SK-N-SH treated with all-trans-retinoic acid at 6 μM for 48 hours (cell line): Measurements from ENCODE around the gene PROC.

Experiments
- ATAC-seq: fragments of 200-7000 bp; cut with Tn5 transposase; 3 replicates; pipeline ENCODE4 v1.9.1; 2020; ENCODE audit warnings: mild to moderate bottlenecking, moderate library complexity
- ARNTL ChIP-seq: fragments of 450-650 bp; formaldehyde crosslinking; IDR thresholded peaks from 2 replicates; pipeline ENCODE4 v1.5.0; 2020; ENCODE audit warnings: low read depth, mild to moderate bottlenecking, moderate library complexity, borderline replicate concordance
- BACH2 ChIP-seq: fragments of 250-450 bp; sonication (Bioruptor Pico); IDR thresholded peaks from 2 replicates; pipeline ENCODE4 v1.9.0; 2021; ENCODE audit warnings: mild to moderate bottlenecking, borderline replicate concordance
- CSDC2 ChIP-seq: fragments of 250-450 bp; sonication (Bioruptor Pico); IDR thresholded peaks from 2 replicates; pipeline ENCODE4 v1.5.0; 2020; ENCODE audit warnings: mild to moderate bottlenecking, moderate library complexity
- ESRRG ChIP-seq: fragments of 250-450 bp; sonication (Bioruptor Pico); IDR thresholded peaks from 2 replicates; pipeline ENCODE4 v1.6.1; 2021; ENCODE audit warnings: mild to moderate bottlenecking
- GLIS3 ChIP-seq: fragments of 250-450 bp; sonication (Bioruptor Pico); IDR thresholded peaks from 2 replicates; pipeline ENCODE4 v1.5.0; 2020; ENCODE audit warnings: mild to moderate bottlenecking, moderate library complexity
- ISL1 ChIP-seq: fragments of 250-450 bp; sonication (Bioruptor Pico); IDR thresholded peaks from 2 replicates; pipeline ENCODE4 v2.1.2; 2022; ENCODE audit warnings: mild to moderate bottlenecking, moderate library complexity
- PPARA ChIP-seq: fragments of 250-450 bp; sonication (Bioruptor Pico); IDR thresholded peaks from 2 replicates; pipeline ENCODE4 v1.5.0; 2020; ENCODE audit warnings: mild to moderate bottlenecking, borderline replicate concordance
- TOX ChIP-seq: fragments of 250-450 bp; sonication (Bioruptor Pico); IDR thresholded peaks from 2 replicates; pipeline ENCODE4 v1.8.0; 2021; ENCODE audit warnings: mild to moderate bottlenecking, moderate library complexity, borderline replicate concordance
- ZC3H10 ChIP-seq: fragments of 250-450 bp; sonication (Bioruptor Pico); IDR thresholded peaks from 2 replicates; pipeline ENCODE4 v1.5.1; 2021; ENCODE audit warnings: mild to moderate bottlenecking, moderate library complexity
- ZNF565 ChIP-seq: fragments of 450-650 bp; formaldehyde crosslinking; conservative IDR thresholded peaks from 2 replicates; pipeline ENCODE4 v1.5.0; 2020; ENCODE audit warnings: low read depth, mild to moderate bottlenecking, moderate library complexity
- ZNF70 ChIP-seq: fragments of 450-650 bp; formaldehyde crosslinking; IDR thresholded peaks from 2 replicates; pipeline ENCODE4 v1.5.0; 2020; ENCODE audit warnings: mild to moderate bottlenecking, moderate library complexity
- ZNF8 ChIP-seq: fragments of 450-650 bp; formaldehyde crosslinking; IDR thresholded peaks from 2 replicates; pipeline ENCODE4 v1.5.0; 2020; ENCODE audit warnings: mild to moderate bottlenecking, moderate library complexity
- TF ChIP-seq, protein P1 (sequence below): fragments of 250-450 bp; sonication (Bioruptor Pico); IDR thresholded peaks from 2 replicates; pipeline ENCODE4 v1.5.0; 2020; ENCODE audit warnings: mild to moderate bottlenecking, moderate library complexity
- TF ChIP-seq, protein P2 (sequence below): fragments of 250-450 bp; sonication (Bioruptor Pico); IDR thresholded peaks from 2 replicates; pipeline ENCODE4 v1.8.0; 2021; ENCODE audit warnings: low read depth, mild to moderate bottlenecking, moderate library complexity, borderline replicate concordance
- TF ChIP-seq, protein P3 (sequence below): fragments of 250-450 bp; sonication (Bioruptor Pico); IDR thresholded peaks from 2 replicates; pipeline ENCODE4 v1.5.1; 2021; ENCODE audit warnings: mild to moderate bottlenecking, moderate library complexity
- TF ChIP-seq, protein P4 (sequence below): fragments of 250-450 bp; sonication (Bioruptor Pico); IDR thresholded peaks from 2 replicates; pipeline ENCODE4 v1.8.0; 2020; ENCODE audit warnings: mild to moderate bottlenecking, moderate library complexity, borderline replicate concordance

Gene PROC

DNA sequence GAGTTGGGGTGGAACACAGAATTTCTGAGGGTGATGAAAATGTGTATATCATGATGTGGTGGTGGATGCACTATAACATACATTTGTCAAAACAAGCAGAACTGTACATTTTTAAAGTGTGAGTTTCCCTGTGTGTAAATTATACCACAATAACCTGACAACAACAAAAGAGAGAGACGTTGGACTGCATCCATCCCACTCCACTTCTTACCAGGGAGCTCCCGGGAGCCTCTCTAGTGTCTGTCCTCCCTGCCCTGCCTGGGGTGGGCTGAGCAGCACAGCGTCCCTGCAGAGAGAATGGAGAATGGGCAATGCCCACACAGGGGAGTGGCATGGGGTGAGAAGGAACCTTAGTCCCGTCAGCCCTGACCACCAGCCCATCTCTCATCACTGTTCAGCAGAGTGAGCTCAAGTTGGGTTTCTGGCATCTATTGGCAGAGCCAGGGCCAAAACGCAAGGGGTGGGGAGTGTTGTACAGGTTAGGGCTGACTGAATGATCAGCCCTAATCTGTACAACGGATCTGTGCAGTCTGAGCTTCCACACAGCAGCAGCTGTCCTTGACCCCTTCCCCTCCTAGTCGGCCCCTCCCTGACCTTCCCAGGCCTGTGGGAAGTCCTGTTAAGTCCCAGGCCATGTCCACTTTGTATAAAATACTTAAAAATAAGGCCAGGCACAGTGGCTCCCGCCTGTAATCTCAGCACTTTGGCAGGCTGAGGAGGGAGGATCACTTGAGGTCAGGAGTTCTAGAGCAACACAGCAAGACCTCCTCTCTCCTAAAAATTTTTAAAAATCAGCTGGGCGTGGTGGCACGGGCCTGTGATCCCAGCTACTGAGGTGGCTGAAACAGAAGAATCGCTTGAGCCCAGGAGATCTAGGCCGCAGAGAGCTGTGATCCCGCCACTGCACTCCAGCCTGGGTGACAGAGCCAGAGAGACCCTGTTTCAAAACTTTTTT lies 3.3 kb upstream of the PROC start (continued):
- TF ChIP-seq, protein P1, sequence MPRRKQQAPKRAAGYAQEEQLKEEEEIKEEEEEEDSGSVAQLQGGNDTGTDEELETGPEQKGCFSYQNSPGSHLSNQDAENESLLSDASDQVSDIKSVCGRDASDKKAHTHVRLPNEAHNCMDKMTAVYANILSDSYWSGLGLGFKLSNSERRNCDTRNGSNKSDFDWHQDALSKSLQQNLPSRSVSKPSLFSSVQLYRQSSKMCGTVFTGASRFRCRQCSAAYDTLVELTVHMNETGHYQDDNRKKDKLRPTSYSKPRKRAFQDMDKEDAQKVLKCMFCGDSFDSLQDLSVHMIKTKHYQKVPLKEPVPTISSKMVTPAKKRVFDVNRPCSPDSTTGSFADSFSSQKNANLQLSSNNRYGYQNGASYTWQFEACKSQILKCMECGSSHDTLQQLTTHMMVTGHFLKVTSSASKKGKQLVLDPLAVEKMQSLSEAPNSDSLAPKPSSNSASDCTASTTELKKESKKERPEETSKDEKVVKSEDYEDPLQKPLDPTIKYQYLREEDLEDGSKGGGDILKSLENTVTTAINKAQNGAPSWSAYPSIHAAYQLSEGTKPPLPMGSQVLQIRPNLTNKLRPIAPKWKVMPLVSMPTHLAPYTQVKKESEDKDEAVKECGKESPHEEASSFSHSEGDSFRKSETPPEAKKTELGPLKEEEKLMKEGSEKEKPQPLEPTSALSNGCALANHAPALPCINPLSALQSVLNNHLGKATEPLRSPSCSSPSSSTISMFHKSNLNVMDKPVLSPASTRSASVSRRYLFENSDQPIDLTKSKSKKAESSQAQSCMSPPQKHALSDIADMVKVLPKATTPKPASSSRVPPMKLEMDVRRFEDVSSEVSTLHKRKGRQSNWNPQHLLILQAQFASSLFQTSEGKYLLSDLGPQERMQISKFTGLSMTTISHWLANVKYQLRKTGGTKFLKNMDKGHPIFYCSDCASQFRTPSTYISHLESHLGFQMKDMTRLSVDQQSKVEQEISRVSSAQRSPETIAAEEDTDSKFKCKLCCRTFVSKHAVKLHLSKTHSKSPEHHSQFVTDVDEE (CRISPR knock-in tag) = no peak
- TF ChIP-seq ESRRG = no peak
- TF ChIP-seq GLIS3 (CRISPR knock-in tag) = no peak
- no peak for TF ChIP-seq CSDC2
- no peak for TF ChIP-seq ARNTL (CRISPR knock-in tag)
- TF ChIP-seq ZNF565 (CRISPR knock-in tag) = no peak

DNA sequence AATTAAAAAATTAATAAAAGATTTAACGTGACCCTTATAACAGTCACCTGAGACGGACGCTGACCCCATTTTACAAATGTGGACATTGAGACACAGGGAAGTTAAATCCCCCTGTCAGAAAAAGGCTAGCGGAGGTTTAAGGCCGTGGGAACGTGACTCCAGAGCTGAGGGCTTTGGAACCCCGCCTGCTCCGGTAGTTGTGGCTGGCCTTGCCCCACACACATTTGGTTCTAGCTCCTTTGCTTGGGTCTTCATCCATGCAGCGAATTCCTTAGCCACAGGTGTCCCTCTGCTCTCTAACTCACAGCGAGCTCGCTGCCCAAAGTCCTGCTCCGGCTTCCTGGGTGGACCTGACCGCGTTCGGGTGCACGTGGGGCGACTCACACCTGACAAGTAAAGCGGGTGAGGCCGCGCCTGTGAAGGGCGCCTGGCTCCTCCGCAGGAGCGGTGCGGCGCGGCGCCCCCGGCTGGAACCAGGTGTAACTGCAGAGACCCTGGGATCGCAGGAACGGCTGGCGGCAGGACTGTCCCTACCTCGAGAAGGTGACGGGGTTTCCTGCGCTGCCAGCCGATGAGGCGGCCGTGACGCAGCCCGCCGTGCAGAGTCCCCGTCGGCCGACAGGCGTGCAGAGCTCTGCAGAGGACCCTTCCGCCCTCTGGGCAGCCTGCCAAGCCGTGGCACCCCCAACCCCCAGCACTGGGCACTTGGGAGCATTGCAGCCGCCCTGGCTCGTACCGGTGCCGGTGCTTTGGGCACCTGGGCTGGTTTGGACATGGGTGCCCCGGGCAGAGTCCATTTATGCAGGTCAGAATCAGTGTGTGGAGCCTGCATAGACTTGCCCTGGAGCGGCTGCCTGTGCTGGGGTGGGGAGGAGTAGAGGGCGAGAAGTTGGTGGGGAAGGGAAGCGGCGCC lies 2.4 kb upstream of the PROC start:
- TF ChIP-seq ZC3H10 (no peak), PPARA (CRISPR knock-in tag) (no peak), BACH2 (CRISPR knock-in tag) (no peak), TOX (CRISPR knock-in tag) (no peak), ZNF8 (CRISPR knock-in tag) (no peak), ESRRG (no peak), ZNF70 (no peak), ZNF565 (CRISPR knock-in tag) (no peak), ISL1 (CRISPR knock-in tag) (no peak)
- TF ChIP-seq, protein P2, sequence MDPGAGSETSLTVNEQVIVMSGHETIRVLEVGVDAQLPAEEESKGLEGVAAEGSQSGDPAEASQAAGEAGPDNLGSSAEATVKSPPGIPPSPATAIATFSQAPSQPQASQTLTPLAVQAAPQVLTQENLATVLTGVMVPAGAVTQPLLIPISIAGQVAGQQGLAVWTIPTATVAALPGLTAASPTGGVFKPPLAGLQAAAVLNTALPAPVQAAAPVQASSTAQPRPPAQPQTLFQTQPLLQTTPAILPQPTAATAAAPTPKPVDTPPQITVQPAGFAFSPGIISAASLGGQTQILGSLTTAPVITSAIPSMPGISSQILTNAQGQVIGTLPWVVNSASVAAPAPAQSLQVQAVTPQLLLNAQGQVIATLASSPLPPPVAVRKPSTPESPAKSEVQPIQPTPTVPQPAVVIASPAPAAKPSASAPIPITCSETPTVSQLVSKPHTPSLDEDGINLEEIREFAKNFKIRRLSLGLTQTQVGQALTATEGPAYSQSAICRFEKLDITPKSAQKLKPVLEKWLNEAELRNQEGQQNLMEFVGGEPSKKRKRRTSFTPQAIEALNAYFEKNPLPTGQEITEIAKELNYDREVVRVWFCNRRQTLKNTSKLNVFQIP (CRISPR knock-in tag) = no peak
- TF ChIP-seq, protein P1 (CRISPR knock-in tag) = no peak
- TF ChIP-seq, protein P3, sequence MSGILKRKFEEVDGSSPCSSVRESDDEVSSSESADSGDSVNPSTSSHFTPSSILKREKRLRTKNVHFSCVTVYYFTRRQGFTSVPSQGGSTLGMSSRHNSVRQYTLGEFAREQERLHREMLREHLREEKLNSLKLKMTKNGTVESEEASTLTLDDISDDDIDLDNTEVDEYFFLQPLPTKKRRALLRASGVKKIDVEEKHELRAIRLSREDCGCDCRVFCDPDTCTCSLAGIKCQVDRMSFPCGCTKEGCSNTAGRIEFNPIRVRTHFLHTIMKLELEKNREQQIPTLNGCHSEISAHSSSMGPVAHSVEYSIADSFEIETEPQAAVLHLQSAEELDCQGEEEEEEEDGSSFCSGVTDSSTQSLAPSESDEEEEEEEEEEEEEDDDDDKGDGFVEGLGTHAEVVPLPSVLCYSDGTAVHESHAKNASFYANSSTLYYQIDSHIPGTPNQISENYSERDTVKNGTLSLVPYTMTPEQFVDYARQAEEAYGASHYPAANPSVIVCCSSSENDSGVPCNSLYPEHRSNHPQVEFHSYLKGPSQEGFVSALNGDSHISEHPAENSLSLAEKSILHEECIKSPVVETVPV (CRISPR knock-in tag) = no peak
- TF ChIP-seq, protein P4, sequence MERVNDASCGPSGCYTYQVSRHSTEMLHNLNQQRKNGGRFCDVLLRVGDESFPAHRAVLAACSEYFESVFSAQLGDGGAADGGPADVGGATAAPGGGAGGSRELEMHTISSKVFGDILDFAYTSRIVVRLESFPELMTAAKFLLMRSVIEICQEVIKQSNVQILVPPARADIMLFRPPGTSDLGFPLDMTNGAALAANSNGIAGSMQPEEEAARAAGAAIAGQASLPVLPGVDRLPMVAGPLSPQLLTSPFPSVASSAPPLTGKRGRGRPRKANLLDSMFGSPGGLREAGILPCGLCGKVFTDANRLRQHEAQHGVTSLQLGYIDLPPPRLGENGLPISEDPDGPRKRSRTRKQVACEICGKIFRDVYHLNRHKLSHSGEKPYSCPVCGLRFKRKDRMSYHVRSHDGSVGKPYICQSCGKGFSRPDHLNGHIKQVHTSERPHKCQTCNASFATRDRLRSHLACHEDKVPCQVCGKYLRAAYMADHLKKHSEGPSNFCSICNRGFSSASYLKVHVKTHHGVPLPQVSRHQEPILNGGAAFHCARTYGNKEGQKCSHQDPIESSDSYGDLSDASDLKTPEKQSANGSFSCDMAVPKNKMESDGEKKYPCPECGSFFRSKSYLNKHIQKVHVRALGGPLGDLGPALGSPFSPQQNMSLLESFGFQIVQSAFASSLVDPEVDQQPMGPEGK (CRISPR knock-in tag) = no peak
- TF ChIP-seq, all 23 proteins: peak for 0
- peak; percentile 77 for ATAC-seq
